Activated CD4-positive, alpha-beta T cell treated with anti-CD3 and anti-CD28 coated beads for 48 hours (primary cell): ENCODE data around the gene SLIT1.

Experiments
- DNase-seq: peaks from one replicate; pipeline ENCODE4 v3.0.0-alpha.2; 2020

Gene SLIT1

DNA sequence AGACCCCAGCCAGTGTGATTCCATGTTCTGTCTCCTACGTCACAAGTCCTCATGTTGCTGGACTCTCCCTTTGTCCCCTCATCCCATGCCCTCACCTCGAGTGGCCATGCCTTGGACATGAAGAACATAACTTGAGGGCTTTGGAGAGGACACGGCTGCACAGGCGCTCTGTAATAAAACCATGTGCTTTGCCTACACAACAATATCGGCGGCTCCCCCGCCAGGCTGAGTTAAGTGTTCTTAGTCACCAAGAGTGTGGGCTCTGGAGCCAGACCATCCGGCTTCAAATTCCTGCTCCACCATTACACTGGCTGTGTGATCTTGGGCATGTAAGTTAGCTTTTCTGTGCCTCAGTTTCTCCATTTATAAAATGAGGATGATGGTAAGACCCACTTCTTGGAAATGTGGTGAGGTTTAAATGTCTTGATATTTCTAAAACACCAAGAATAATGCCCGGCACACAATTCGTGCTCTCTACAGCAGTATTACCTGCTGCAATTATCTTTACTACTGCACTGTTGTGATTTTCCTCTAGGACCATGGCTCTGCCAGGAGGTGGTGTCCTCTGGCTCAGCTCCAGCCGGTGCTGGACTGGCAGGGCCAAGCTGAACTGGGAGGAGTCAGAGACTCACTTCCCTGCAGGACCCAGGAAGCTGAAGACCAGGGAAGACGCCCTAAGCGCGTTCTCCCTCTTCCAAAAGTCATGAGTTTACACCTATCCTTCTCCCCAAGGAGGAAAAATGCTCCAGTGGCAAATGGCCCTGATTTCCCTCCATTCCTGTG, 15.7 kb downstream of the SLIT1 start:
- no peak for DNase-seq

DNA sequence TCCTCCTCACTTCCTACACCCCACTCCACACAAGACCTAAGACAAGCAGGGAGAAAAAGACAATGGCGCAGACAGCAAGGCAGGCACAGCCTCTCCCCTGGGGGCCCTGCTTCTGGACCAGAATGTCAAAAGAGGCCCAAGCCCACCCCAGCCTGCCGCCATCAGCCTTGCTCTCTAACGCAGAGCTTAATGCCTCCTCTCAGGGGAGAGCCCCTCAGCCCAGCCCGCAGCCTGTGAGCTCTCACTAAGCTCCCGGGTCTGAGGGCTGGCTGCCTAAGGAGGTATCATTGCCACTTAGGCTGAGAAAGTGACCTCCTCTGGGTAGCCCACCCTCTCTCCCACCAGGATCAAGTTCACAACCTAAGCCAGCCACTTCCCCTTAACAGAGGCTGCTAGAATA, 16.7 kb downstream of the SLIT1 start:
- DNase-seq = no peak

DNA sequence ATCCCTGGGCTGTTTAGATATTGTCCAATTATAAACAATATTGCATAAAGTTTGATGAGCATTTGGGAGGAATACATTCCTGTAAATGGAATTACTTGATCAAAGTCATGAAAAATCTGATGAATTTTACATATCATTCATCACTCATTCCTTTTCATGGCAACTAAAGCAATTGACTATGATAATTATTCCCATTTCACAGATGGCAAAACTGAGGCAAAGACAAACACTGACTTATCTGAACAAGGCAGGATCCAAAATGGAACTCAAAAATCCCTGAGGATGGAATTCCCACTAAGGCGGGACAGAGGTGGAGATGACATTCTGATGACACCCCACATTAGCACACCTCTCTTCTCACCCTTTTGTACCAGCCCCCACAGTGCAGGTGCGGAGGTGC, 17.1 kb downstream of the SLIT1 start:
- DNase-seq = no peak

DNA sequence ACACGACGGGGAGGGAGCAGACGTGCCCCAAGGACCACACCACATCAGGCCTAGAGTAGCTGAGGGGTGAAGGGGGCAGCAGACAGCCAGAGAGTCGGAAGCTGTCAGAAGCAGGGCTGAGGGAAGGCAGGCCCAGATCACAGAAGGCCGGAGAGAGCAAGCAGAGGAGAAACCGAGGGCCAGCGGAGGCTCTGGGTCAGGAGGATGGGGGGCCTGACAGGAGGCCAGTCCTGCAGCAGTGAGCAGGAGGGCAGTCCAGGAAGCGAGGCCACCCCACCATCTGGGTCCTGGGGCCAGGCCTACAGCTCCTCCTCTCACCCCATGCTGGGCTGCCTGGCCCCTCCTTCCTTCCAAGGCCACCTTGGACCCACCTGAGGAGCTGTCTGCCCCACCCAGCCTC, 20.3 kb downstream of the SLIT1 start:
- DNase-seq = no peak

DNA sequence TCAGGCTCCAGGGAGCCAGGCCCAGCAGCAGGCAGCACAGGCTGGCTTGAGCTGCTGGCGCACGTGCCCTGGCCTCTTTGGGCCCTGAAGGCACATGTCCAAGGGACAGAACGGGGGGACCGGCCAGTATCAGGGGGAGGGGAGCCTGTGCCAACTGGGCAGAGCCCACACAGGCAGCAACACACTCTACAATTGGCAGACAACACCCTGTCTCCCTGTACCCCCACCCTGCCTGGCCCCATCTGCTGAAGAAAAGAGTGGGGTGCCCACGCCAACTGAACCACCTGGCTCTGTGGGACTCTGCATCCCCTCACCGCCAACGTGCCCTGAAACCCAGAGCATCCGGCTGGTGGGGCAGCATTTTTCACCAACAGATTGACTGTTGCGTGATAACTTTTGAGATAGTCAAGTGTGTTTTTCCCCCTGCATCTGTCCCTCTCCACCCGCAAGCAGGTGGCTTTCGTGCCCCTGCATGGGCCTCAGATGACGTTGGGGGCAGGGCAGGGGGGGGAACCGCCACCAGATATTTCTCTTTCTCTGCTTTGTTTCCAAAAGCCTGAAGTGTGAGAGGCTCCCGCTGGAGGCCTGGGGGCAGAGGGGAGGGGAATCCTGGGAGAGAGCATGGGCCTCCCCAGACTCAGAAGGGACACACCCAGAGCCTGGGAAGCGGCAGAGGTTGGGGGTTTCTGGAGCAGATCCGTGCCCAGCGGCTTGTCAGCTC, 21.8 kb downstream of the SLIT1 start:
- DNase-seq = no peak

DNA sequence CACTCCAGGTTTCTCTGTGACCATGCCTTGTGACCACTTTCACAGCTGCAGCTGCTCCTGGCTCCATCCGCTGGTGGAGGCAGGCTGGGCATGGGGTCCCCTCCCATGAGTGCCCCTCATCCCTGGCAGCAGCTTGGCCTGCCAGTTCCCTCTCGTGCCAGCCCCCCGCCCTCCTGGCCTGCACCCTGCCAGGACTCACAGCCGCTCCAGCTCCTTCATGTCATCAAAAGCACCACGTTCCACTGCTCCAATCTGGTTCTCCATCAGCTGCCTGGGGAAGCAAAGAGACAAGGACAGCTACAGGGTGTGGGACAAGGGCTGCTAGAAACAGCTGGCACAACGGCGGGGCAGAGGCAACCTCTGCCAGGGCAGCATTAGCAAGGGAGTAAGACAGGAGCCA, 22.6 kb downstream of the SLIT1 start:
- no peak for DNase-seq

DNA sequence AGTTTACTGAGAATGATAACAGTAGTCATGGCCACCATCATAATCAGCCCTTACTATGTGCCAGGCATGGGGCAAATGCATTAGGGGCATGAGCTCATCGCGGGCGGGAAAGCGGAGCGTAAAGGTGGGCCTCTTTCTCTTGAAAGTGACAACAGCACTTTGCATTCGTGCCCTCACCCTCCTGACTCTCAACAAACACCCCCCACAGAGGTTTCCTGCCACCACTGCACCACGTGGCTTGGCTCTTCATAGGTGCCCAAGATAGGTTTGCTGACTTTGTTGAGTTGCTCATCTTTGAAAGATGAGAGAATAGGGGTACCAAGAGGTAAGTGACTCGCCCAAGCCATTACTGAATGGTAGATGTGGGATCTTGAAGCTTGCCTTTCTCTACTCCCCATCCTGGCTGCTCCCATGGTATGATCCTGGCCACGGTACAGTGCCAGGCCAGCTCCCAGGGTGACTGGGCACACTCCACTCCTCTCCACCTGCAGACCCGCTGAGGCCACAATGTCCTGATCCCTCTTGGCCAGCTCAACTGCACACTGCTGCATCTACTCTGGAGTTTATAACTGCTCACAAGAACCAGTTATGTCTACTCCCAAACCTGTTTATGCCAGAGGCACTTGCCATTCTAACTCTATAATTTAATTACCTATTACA, 26.0 kb downstream of the SLIT1 start:
- DNase-seq = no peak

DNA sequence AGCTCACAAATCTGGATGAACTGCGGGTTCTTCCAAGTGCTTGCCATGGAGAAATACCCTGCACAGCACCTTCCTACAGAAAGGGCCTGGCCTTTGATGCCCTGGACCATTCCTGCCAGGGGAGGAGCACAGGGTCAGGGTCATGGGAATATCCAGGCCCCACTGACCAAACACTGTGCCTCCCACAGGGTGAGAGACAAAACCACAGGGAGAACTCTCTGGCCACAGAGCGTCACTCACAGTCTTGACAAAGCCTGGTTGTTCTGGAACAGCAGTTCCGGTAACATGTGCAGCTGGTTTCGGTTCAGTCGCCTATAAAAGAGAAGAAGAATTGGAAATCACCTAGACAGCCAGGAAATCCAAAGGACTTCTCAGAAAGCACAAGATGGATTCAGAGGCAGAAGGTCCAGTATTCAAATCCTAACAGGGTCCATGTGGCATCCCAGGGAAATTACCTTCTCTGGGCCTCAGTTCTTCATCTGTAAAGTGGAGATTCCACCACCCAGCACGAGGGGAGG, 28.1 kb downstream of the SLIT1 start:
- DNase-seq = no peak

DNA sequence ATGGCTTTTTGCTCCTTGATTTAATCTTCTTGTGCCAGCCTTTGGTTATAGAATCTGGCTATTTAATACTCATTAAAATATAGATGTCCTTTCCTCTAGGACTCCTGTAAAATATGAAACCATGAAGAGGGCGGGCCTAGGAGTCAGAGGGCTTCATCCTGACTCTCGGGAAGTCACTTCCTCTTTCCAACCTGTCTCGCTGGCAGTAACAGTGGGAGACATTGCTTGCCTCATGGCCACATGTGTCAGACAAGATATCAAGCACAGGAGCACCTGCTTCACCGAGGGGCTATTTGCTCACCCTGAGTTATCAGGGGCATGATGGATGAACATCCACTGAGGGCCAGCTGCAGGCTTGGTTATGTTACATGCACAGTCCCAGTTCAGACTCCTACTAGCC, 31.0 kb downstream of the SLIT1 start:
- DNase-seq = no peak

DNA sequence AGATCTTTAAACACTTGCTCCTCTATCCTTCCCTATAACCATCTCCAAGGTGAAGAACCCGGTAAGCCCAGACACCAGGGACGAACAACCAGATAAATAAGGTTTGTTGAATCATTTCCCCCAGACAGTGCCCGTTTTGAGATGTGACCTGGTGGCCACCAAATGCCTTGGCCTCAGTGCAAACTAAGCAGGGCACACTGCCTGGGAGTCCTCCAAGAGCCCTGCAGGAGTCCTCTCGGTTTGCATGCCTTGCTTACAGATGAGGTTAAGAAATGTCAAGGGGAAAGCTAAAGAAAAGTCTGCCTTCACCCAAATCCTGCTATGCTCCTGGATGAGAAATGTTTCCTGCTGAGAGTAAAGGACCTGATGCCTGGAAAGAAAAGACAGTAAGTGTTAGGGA, 31.6 kb downstream of the SLIT1 start:
- no peak for DNase-seq

DNA sequence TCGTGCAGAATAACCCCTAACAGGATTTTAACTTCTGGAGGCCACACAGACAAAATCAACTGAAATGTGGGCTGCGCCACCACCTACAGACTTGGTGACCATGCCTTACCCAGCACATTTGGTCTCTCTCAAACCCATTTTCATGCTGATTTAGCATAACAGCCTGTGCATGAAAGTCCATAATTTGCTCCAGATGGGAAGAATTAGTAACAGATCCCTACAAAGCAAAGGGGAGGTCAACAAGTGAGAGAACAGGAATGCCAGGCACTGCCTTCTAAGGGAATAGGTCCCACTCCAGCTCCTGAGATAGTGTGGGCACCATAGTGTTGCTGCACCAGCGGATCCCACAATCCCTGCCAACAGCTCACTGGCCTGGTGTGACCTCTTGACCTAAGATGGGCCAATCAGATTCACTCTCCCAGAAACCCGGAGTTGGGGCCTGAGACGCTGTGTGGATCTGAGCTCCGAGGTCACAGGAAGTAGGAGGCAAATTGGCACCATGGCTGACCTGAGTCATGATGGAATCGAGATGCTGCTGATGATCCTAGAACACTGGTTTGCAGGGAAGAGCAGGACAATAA, 32.4 kb downstream of the SLIT1 start:
- no peak for DNase-seq

DNA sequence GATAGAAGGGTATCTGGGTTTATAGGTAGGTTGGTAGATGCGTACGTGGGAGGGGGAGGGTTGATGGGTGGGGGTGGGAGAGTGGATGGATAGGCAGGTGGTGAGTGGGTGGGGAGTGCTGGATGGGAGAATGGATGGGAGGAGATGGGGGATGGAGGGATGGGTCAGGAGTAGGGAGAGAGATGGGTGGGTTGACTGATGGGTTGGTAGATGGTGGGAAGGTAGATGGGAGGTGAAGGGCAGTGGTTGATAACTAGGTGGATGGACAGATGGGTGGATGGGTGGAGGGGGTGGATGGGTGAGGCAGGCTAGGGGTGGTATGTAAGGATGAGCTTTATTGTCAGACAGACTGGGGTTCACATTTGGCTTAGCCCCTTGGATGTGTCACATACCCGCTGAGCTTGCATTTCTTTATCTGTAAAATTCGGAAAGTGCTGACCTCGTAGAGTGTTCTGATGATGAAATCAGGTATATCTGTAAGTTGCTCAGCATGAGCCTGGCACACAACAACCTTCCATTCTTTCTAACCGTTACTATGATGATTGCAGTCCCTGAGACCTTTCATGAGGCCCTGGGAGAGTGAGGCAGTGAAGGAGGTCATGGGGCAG, 34.3 kb downstream of the SLIT1 start:
- DNase-seq = no peak

DNA sequence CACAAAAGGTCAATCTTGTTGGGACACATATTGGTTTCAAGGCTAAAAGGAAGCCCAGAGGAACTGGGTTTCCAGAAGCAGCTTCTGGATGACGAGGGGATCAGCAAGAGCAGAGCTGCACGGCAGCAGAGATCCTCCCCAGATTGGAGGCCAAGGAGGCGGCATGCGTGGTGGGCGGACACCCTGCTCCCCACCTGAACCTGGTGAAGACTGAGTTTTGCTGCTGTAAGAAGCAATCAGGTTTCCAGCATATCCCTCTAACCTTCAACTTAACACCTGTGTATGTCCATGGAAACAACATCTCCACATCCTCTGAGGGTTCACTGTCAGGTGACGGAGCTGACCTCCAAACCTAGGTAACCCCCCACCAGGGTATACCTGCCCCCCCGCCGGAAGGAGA, 35.1 kb downstream of the SLIT1 start:
- DNase-seq = no peak

DNA sequence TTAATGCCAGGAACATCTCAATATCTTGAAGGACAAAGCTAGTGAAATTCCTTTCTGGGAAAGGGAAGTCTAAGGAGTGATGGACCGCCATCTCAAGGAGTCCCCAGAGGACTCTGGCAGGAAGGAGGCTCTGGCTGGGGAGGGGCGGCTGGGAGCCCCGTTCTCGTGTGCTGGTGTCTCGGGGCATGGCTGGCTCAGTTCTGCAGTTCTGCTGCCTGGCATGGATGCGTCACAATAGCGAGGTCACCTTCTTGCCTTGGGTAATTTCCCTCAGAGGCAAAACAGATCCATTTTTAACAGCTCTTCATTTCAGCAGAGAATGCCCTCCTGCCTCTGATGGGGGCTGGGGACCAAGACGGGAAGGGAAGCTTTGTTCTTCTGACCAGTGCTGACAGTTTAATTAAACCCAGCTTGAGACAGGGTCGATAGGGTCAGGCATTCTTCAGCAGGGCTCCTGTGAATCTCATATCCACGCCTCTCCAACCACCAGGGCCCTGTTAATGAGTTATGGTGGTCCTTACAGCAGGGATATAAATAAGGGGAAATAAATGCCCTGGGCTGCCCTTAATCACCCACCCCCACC, 35.7 kb downstream of the SLIT1 start:
- no peak for DNase-seq

DNA sequence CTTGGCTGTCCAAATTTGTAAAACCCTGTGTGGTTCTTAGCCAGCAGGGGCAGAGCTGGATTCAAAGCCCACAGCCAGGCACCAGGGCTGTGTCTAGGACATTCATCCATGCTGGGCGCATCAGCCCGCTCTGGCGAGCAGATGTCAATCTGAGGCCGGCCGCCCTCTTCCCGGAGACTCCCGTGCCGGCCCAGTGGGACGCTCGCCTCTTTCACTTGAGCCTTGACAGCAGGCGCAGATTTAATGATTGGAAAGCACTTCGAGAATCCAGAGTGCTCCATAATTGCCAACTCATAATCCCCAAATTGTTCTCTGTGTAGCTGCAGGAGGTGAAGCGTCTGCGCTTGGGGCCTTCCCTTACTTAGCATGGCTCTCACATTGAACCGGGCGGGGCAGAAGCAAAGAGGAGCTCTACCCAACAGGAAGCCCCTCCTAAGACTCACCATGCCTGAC, 36.7 kb downstream of the SLIT1 start:
- DNase-seq = no peak

DNA sequence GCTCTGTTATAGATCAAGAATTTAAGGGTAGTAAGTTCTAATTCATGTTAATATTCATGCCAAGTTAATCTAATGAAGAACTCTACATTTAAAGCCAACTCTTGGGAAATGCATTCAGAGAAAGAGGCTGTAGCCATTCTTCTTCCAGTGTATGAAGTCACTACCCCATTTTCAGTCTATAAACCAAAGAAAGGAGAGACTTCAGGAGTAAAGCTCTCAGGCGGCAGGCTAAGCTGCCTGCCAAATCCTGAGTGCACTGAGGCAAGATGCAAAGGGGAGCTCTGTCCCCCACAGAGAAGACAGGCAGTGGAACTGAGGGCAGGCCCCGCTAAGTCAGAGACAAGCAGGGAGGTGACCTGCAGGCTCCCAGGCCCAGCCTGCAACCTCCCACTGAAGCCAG, 41.5 kb downstream of the SLIT1 start:
- DNase-seq = no peak

DNA sequence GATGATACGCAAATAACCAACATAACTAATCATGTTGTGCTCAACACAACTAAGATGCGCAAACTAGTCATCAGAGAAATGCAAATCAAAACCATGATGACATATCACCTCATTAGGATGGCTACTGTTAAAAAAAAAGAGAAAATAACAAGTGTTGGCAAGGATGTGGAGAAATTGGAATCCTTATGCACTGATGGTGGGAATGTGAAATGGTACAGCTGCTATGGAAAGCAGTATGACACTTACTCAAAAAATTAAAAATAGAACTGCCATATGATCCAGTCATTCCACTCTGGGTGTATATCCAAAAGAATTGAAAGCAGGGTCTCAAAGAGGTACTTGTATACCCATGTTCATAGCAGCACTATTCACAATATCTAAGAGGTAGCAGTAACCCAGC, 42.9 kb downstream of the SLIT1 start:
- DNase-seq = no peak

DNA sequence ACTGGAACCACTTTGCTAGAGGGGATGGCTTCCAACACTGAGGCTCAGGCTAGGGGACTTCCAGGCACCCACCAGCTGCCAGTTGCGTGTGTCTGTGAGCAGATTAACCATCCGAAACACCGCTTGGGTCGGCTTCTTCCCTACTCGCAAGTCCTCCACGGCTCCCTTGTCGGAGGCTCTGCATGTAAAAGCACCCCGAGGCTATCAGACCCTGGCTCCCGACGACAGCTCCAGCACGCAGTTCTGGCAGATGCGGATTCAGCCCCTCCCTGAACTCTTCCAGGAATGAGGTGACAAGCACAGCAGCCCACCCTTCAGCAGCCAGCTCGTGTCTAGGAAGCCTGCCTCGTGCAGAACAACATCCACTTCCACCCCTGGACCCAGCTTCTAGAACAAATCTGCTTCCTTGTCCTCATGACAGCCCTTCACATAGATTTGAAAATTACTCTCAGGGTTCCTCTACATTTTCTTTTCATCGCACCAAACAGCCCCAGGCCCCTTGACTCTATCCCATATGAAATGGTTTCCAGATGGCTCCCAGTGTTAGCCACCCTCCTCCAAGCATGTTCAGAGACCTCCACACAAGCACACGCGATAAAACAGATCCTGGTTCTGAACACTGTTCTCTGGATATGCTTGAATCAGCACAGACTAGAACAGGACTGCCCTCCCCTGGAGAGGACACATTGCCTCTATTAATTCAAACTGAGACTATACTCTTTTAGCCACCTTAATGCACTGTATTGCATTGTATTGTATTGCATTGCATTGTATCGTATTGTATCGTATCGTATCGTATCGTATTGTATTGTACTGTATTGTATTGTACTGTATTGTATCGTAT, 44.6 kb downstream of the SLIT1 start:
- no peak for DNase-seq

DNA sequence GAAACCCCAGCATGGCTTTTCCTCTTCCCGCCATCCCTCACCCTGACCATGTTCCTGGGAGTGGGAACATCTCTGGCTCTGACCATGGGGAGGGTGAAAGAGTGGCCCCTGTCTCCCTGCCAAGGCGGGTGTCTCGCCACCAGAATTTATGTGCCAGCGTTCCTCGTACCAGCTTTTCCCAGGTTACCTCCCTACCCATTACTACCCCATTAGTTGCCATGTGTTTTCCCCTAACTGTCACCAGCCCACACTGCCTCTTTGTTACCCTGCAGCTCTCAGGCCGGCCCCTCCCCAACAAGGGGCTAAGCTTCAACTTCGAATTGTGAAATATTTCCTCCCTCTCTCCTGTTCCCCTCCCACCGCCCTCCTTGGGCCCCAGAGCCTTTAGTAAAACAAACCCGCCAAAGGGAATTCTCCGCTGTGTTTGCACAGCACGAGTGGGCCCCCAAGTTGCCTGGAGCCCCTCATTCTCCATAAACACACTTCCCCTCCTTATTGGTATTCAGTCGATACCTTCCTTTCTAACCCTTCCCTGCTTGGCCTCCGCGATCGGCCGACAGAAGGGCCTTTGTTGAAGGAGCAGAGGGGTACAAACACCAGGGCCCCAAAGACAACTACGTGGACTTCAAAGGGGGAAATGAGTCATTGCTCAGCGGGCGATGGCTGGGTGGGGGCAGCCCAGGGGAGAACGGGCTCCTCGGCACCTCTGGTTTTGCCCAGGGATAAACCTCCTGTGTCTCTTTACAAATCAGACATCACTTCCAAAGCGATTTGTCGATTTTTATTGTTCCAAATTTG, 45.5 kb downstream of the SLIT1 start:
- no peak for DNase-seq

DNA sequence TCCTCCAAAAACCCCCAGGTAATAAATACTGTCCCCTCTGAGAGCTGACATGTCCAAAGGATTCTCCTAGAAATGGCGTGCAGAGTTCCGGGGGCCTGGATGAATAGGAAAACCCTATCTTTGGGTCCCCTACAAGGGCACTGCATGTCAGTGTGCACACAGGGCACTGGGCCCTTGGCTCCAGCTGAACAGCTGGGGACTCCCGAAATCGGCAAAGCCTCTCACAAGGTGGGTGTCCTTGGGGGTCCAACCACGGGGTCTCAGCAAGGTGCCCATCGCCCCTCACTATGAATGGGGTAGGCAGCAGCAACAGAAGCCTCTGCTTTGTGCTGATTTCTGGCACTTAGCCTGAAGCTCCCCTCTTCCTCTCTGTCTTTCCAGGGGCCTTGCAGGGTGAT, 46.1 kb downstream of the SLIT1 start:
- no peak for DNase-seq

DNA sequence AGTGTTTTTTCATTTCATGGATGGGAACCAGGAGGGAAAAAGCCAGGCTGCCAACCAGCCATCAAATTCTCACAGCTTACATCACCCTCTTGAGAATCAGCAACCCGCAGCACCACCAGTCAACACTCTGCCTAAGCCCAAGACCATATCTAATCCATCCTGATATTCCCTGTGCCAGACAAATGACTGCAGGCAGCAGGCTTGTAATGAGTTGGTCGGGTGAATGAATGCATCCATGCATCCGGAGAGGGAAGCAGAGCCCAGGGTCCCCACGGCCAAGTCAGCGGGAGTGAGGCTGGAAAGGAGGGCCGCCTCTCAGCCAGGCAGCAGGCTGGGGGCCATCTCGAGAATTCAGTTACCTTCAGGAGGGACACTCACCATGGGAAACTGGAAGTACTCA, 46.9 kb downstream of the SLIT1 start:
- no peak for DNase-seq
